ENCODE data around the gene EIF4A2.
A peak's percentile ranks its signal among the peaks of the same experiment; 100 is the strongest.
"Not testable (repeated sequence)": the region's sequence is repeated elsewhere in the genome, so short reads cannot be mapped to it uniquely, and the experiment has no call there.

The EIF4A2 gene

DNA sequence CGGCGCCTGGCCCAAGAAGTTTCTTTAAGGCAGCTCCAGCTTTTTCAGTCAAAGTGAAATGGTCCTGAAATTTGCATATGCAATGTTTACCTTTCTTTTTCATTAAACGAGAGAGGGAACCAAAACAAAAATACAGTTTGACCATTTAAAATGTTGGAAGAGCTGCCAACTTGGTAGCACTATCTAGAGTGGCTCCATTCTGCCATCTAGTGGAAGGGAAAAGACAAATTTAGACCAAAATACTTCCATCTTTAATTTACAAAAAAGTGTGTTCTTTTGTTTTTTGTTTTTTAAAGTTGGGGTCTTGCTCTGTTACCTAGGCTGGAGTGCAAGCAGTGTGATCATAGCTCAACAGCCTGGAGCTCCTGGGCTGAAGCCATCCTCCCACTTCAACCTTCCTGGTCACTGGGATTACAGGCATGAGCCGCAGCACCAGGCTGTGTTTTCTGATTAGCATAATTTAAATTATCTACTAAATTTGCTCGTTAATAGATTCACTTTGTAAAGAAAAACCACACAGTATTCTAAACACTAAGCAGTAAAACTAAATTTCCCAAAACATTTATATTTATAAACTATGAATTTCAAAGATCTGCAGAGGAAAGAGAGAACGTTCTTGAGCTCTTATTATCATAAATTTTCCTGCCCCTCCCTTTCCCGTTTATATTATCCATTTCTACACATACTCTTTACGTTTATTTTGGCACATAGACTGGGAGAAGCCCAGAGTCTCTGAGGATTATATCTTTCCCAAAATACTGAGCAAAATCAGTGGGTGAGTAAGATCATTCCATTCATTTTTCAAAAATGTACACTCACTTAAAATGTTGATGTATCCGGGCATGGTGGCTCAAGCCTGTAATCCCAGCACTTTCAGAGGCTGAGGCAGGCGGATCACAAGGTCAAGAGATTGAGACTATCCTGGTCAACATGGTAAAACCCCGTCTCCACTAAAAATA, 38.3 kb downstream of the EIF4A2 start:
- peak; percentile 64 for DNase-seq

GRCh38 chr3:186822388-186822759, 39.0 kb downstream of the EIF4A2 start:
- not testable (repeated sequence) for DNase-seq

GRCh38 chr3:186823386-186823785, 40.0 kb downstream of the EIF4A2 start:
- peak; percentile 40 for DNase-seq

- peak; percentile 32 for DNase-seq
Observed at GRCh38 chr3:186824430-186825139, 41.2 kb downstream of the EIF4A2 start.

- peak; percentile 66 for DNase-seq
Observed at GRCh38 chr3:186825294-186825821, 42.0 kb downstream of the EIF4A2 start.

GRCh38 chr3:186825872-186826409, 42.6 kb downstream of the EIF4A2 start:
- no peak for DNase-seq

DNA sequence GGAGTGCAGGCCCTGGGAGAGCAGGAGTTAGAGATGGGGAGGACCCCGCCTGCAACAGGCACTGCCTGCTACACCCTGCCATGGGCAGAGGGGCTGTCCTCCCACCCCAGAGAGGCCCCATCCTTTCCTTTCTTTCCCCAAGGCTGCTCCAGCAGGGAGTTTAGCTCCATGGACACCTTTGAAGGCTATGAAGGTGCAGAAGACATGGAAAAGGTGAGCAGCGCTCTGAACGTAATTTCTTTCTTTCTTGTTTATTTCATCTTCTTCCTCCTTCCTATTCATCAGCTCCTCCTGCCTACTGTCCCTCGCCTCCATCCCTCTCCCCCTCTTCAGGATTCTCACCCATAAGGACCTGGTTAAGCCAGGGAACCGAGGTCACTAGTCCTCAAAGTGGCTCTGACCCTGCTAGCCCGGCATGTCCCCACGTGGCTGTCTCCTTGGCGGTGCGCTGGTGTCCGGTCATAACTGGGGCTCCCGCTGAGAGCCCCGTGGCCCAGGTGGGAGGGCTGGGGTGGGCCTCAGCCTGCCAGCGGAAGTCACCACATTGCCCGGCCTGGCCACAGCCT, 43.1 kb downstream of the EIF4A2 start:
- peak; percentile 44 for DNase-seq

DNA sequence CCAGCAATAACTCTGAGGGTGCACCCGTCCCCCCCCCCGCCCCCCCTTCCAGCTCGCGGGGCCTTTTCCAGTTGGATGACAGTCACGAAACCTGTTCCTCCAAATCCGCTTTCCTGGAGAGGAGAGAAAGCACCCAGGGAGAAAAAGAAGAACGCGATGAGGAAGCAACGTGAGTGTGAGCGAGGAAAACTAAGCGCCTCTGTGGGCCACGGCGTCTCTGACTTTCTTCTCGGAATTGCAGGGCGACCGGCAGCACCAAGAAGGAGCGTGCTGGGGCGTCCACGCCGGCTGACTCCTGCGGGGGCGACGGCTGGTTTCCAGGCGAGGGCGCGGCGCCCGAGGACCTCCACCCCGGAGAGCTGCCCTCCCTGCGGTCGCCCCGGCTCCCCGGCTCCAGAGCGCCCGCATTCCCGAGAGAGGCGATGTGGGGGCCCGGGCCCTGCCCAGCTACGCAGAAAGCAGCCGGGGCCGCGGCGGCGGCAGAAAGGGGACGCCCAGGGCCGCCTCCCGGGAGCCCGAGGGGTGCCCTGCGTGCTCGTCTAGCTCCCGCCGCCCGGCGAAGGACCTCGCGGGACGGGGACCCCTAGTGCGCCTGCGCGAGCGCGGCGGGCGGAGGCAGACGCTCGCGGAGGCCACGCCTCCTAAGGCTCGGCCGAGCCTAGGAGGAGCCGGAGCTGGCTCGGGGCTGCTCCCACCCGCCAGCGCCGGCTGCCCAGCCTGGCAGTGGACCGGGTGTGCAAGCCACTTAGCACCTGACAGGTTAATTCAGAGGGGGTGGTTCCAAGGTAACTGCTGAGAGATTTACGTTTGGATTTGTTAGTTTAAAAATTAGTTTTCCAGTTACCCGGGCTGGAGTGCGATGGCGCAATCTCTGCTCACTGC, 43.8 kb downstream of the EIF4A2 start:
- peak; percentile 93 for DNase-seq

- DNase-seq: no peak
Observed at GRCh38 chr3:186828340-186828739, 45.0 kb downstream of the EIF4A2 start.

DNA sequence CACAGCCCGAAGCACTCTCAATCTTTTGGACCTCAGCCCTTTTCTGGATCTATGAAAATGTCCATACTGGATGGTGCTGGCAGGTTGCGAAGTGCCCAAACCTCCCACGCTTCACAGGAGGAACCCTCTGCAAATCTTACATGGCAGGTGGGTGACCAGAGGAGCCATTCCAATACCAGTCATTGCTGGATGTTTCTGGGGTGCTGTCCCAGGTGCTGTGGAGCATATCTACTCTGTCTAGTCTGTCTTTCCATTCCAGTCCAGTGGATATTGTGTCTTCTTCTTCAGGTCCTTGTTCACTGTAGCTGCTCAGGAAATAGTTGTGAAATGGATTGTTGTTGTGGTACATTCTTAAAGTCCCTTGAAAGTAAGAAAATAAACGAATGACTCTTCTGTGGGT, 48.4 kb downstream of the EIF4A2 start:
- DNase-seq: no peak

GRCh38 chr3:186832276-186832675, 48.9 kb downstream of the EIF4A2 start:
- DNase-seq: no peak

All from activated CD4-positive, alpha-beta T cell treated with anti-CD3 and anti-CD28 coated beads, Interleukin-10, Interleukin-2, amounts not matched to agents 100 ng/mL and 50 ng/mL, durations not matched to agents 16 hours and 8 hours (primary cell).